ENCODE data around the gene PARN.

Gene PARN

DNA sequence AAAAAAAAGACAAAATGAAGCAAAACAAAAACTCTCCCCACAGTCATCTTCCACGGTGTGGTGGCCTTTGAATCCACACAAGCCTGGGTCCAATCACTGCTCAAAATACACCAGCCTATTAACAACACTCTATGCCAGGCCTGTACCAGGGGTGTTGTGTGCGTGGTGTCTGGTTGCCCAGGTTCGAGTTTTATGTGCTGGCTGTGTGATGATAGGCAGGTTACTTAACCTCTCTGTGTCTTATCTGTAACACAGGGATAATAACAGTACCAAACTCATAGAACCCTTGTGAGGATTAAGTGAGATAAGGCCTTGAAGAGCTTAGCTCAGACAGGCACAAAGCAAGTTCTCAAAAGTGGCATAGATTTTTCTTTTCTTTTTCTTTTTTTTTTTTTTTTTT lies 235.2 kb downstream of the PARN start:
- no peak for DNase-seq (ENCODE audit: low read depth in 1 of 2, low spot score in 1 of 2)

DNA sequence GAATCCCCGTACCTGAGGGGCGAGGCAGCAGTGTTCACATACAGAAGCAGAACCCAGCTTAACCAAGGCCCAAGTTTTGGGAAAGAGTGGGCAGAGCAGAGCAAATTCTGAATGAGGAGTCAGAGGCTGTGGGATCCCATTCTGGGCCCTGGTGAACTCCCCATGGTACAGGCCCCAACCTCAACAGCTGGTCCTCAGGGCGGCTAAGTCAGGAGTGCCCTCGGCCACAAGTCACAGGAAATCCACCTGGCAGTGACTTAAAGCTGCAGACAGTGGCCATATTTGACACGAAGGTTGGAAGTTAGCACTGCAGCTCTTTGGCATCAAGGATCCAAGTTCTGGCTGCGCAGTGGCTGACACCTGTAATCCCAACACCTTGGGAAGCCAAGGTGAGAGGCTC lies 237.1 kb downstream of the PARN start:
- DNase-seq (ENCODE audit: low read depth in 1 of 2, low spot score in 1 of 2): no peak
- in situ Hi-C loops (cut with HindIII; ENCODE audit: low pct_unique_long_range_greater_than_20kb, low sequenced_read_pairs): no loop called here
- no peak for TF ChIP-seq JUND (IDR thresholded peaks at IDR 0.05; ENCODE audit: low read depth)

More for the DNA sequence above, 235.2 kb downstream of the PARN start:
- in situ Hi-C loops (cut with HindIII; ENCODE audit: low pct_unique_long_range_greater_than_20kb, low sequenced_read_pairs): no loop called here
- TF ChIP-seq JUND (IDR thresholded peaks at IDR 0.05; ENCODE audit: low read depth): no peak

DNA sequence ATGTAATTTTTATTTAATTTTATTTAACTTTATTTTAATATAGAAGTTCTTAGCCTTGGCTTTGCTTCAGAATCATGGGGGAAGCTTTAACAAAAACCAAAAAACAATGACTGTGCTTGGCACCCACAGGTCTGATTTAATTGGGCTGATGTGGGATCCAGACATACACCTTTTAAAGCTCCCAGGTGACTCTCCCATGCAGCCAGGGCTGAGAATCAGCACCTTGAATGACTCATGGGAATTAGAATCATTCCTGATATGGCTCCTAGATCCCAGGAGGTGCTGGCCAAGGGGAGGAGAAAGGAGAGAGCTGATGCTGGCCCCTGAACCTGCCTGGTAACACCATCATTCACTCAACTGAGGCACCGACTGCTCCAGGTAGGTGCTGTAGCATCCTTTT lies 240.7 kb downstream of the PARN start:
- in situ Hi-C loops (cut with HindIII; ENCODE audit: low pct_unique_long_range_greater_than_20kb, low sequenced_read_pairs): no loop called here
- DNase-seq (ENCODE audit: low read depth in 1 of 2, low spot score in 1 of 2): no peak
- TF ChIP-seq JUND (IDR thresholded peaks at IDR 0.05; ENCODE audit: low read depth): no peak

DNA sequence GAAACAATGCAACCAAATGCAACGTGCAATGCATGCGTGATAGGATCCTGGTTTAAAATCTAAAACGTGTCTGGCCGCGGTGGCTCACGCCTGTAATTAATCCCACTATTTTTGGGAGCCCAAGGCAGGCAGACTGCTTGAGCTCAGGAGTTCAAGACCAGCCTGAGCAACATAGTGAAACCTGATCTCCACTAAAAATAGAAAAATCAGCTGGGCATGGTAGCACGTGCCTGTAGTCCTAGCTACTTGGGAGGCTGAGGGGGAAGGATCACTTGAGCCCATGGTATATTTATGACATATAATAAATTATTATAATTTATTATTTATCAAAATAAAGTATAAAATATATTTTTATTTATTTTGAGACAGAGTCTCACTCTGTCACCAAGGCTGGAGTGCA lies 241.8 kb downstream of the PARN start:
- no peak for TF ChIP-seq JUND (IDR thresholded peaks at IDR 0.05; ENCODE audit: low read depth)
- in situ Hi-C loops (cut with HindIII; ENCODE audit: low pct_unique_long_range_greater_than_20kb, low sequenced_read_pairs): no loop called here
- DNase-seq (ENCODE audit: low read depth in 1 of 2, low spot score in 1 of 2): no peak

DNA sequence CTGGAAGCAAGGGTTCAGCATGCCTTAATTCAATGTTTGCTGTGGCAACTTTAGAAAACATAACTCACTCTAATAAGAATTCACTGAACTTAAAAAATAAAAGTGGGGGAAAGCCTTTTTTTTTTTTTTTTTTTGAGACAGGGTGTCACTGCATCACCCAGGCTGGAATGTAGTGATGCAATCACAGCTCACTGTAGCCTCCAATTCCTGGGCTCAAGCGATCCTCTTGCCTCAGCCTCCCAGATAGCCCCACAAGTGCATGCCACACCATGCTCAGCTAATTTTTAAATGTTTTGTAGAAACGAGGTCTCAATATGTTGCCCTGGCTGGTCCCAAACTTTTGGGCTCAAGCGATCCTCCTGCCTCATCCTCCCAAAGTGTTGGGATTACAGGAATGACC lies 243.9 kb downstream of the PARN start:
- DNase-seq (ENCODE audit: low read depth in 1 of 2, low spot score in 1 of 2): no peak
- in situ Hi-C loops (cut with HindIII; ENCODE audit: low pct_unique_long_range_greater_than_20kb, low sequenced_read_pairs): no loop called here
- no peak for TF ChIP-seq JUND (IDR thresholded peaks at IDR 0.05; ENCODE audit: low read depth)

All from T47D (cell line).